SJSA1 (cell line): ENCODE data around the gene CDH23. TPM values are rescaled to one million over a fixed set of nuclear protein-coding genes. Genes with fewer than 3 reads are reported as not detected.

Experiments
- DNase-seq, 2 experiments: peaks; one replicate each; pipeline ENCODE4 v3.0.0-alpha.2; 2015 to 2020; ENCODE audit warnings: low spot score in 2 of 2, low read depth in 1 of 2
- H3K27ac ChIP-seq: fragments of 250-450 bp; sonication (Bioruptor Pico); 2 replicates; pipeline ENCODE4 v1.5.1; 2020; ENCODE audit warnings: mild to moderate bottlenecking, moderate library complexity
- H3K27me3 ChIP-seq: fragments of 250-450 bp; sonication (Bioruptor Pico); replicated peaks from 2 replicates; pipeline ENCODE4 v1.5.1; 2020; ENCODE audit warnings: mild to moderate bottlenecking, moderate library complexity
- H3K36me3 ChIP-seq: fragments of 250-450 bp; sonication (Bioruptor Pico); 2 replicates; pipeline ENCODE4 v1.5.1; 2020; ENCODE audit warnings: mild to moderate bottlenecking
- H3K4me1 ChIP-seq: fragments of 250-450 bp; sonication (Bioruptor Pico); replicated peaks from 2 replicates; pipeline ENCODE4 v1.6.1; 2021; ENCODE audit warnings: mild to moderate bottlenecking
- H3K4me3 ChIP-seq: fragments of 250-450 bp; sonication (Bioruptor Pico); 2 replicates; pipeline ENCODE4 v1.5.1; 2020; ENCODE audit warnings: mild to moderate bottlenecking
- H3K9me3 ChIP-seq: fragments of 250-450 bp; sonication (Bioruptor Pico); replicated peaks from 2 replicates; pipeline ENCODE4 v1.5.1; 2020; ENCODE audit warnings: mild to moderate bottlenecking
- total RNA-seq: library from RNA; depleted of rRNA; stranded (reverse); fragments of >200 nt; shearing (Covaris generic); gene quantifications from 2 replicates; pipeline ENCODE4 v1.2.3, GENCODE V29; 2014

Gene CDH23
- total RNA-seq, 1 experiment from 2014 or later, result 0.37 TPM

DNA sequence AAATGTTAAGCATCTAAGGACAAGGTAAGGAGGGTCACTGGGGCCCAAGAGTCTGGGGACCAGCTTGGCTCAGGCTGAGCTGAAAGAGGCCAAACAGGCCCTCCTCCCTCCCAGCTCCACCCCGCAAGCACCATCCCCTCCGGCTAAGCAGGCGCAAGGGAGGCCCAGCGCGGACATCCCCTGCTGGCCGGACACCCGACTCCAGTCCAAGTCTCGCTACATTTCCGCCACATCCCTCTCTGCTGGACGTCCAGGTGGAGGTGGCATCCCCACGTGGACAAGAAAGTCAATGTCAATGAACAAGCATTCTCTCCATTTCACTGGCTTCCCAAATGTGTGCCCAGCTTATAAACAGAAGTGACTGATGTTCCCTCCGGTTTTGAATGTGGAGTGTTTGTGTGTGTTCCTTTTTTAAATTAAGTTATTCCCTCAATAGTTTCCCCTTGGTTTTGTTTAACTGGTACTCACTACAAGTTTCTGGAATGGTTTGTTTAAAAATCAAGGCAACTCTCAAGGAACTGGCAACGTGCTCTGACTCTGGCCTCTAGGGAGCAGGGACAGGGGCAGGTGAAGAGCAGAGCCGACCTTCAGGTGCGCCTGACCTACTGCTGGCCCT is 418.9 kb downstream of the CDH23 start:
- DNase-seq, result no peak
- H3K27me3 ChIP-seq, result no peaks in the 10 kb centered on the region
- H3K4me1 ChIP-seq, result no peaks in the 10 kb centered on the region
- no peak overlapping the region for H3K27ac ChIP-seq
- H3K9me3 ChIP-seq, result no peaks in the 10 kb centered on the region
- peaks cover 53% of the 10 kb centered on the region for H3K36me3 ChIP-seq
- no peak overlapping the region for H3K4me3 ChIP-seq

DNA sequence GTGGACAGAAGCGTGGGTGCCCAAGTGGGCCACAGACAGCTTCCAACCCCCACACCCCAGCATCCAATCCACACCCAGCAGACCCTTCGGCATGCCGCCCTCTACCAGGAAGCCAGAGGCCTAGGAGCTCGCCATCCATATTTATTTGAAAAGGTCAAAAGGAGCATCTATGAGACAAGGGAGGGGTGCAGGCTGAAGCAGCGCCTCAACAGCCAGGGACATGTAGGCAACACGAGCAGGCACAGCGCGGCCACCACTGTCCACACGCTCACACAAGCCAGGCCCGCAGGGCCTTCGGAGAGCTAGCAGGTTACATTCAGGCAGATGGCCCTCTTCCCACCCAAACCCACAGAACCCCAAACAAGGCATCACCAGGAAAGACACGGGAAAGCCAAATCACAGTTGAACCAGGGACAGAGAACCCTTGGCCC is 419.7 kb downstream of the CDH23 start:
- Histone ChIP-seq H3K4me1 (no peaks in the 10 kb centered on the region), H3K9me3 (no peaks in the 10 kb centered on the region), H3K4me3 (no peak overlapping the region), H3K27ac (no peak overlapping the region), H3K36me3 (peaks cover 61% of the 10 kb centered on the region), H3K27me3 (no peaks in the 10 kb centered on the region)
- DNase-seq, result no peak

GRCh38 chr10:71816936-71817618 is 420.4 kb downstream of the CDH23 start:
- Histone ChIP-seq H3K36me3 (peaks cover 67% of the 10 kb centered on the region), H3K4me1 (no peaks in the 10 kb centered on the region), H3K9me3 (no peaks in the 10 kb centered on the region), H3K27me3 (no peaks in the 10 kb centered on the region), H3K4me3 (no peak overlapping the region), H3K27ac (no peak overlapping the region)
- DNase-seq, result no peak

DNA sequence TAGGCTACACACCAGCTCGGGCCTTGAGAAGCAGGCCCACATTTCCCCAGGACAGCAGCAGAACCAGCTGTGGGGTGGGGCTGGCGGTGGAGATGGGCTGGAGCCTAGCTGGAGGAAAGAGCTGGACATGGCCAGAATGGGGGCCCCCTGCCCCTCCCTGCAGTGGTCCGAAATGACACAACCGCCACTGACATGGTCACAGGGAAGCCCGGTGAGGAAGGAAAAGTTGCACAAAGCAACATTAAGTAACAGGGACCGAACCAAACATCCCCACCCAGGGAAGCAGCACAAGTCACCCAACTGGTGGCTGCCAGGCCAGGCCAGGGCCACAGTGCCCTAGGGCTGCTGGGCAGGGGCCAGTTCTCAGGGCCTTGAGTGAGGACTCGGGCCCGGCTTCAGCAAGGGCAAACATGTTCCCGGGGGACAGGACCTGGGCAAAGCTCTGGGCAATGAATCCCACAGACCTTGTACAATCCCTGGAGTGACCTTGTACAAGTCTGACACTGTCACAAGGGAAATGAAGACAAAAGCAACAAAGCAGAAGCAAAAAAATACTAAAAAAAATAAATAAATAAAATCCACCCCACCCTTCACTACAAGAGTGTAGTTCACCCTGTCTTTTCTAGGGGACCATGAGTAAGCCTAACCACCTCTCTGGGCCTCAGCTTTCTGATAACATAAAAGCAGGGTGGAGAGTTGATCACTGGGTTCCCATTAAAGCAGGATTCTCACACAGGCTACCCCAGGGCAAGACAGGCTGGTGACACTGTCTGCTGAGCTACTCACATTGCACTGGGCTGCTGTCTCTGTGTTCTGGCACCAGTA is 421.3 kb downstream of the CDH23 start:
- no peak for DNase-seq
- H3K4me3 ChIP-seq, result no peak overlapping the region
- H3K27ac ChIP-seq, result no peak overlapping the region
- no peaks in the 10 kb centered on the region for H3K27me3 ChIP-seq
- H3K36me3 ChIP-seq, result peaks cover 75% of the 10 kb centered on the region
- H3K4me1 ChIP-seq, result no peaks in the 10 kb centered on the region
- H3K9me3 ChIP-seq, result no peaks in the 10 kb centered on the region

- no peak overlapping the region for H3K4me3 ChIP-seq
Measured at GRCh38 chr10:71818674-71819260, 422.0 kb downstream of the CDH23 start.

GRCh38 chr10:71819441-71819861 is 422.7 kb downstream of the CDH23 start:
- no peak for DNase-seq
- Histone ChIP-seq H3K4me1 (no peaks in the 10 kb centered on the region), H3K4me3 (no peak overlapping the region), H3K27me3 (no peaks in the 10 kb centered on the region), H3K27ac (no peak overlapping the region), H3K9me3 (no peaks in the 10 kb centered on the region), H3K36me3 (peaks cover 89% of the 10 kb centered on the region)

More at GRCh38 chr10:71818674-71819260, 422.0 kb downstream of the CDH23 start:
- H3K27ac ChIP-seq, result no peak overlapping the region
- H3K27me3 ChIP-seq, result no peaks in the 10 kb centered on the region
- no peaks in the 10 kb centered on the region for H3K4me1 ChIP-seq
- H3K9me3 ChIP-seq, result no peaks in the 10 kb centered on the region
- H3K36me3 ChIP-seq, result peaks cover 82% of the 10 kb centered on the region
- no peak for DNase-seq

DNA sequence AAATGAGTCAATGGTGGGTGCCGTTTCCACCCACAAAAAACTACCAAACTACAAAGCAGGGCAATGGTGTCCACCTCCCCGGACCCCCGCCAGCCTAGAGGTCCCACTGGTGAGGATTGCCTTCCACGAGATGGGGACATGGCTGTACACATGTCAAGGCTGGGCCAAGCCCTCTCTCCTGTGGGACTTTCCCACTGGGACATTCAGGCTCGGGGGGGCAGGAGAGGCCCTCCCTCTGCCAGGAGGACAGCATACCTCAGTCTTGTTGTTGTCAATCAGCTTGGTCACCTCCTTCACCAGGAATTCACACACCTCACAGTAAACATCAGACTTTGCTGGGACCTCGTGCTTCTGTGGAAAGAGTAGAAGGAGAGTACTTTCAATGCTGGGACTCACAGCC is 423.3 kb downstream of the CDH23 start:
- no peak for DNase-seq
- no peaks in the 10 kb centered on the region for H3K27me3 ChIP-seq
- peaks cover 92% of the 10 kb centered on the region for H3K36me3 ChIP-seq
- no peak overlapping the region for H3K27ac ChIP-seq
- no peaks in the 10 kb centered on the region for H3K9me3 ChIP-seq
- no peaks in the 10 kb centered on the region for H3K4me1 ChIP-seq
- H3K4me3 ChIP-seq, result no peak overlapping the region

GRCh38 chr10:71820966-71821365 is 424.2 kb downstream of the CDH23 start:
- Histone ChIP-seq H3K4me3 (no peak overlapping the region), H3K27ac (no peak overlapping the region), H3K4me1 (no peaks in the 10 kb centered on the region), H3K36me3 (peaks cover 96% of the 10 kb centered on the region), H3K27me3 (no peaks in the 10 kb centered on the region), H3K9me3 (no peaks in the 10 kb centered on the region)
- no peak for DNase-seq

GRCh38 chr10:71821909-71822763 is 425.4 kb downstream of the CDH23 start:
- Histone ChIP-seq H3K4me3 (no peak overlapping the region), H3K4me1 (no peaks in the 10 kb centered on the region), H3K9me3 (no peaks in the 10 kb centered on the region), H3K27me3 (no peaks in the 10 kb centered on the region), H3K36me3 (peaks cover 93% of the 10 kb centered on the region), H3K27ac (no peak overlapping the region)
- DNase-seq, result no peak

GRCh38 chr10:71823356-71823755 is 426.6 kb downstream of the CDH23 start:
- Histone ChIP-seq H3K4me3 (no peak overlapping the region), H3K9me3 (no peaks in the 10 kb centered on the region), H3K27ac (no peak overlapping the region), H3K36me3 (peaks cover 93% of the 10 kb centered on the region), H3K4me1 (no peaks in the 10 kb centered on the region), H3K27me3 (no peaks in the 10 kb centered on the region)
- no peak for DNase-seq

GRCh38 chr10:71824333-71824732 is 427.6 kb downstream of the CDH23 start:
- no peak overlapping the region for H3K27ac ChIP-seq
- peaks cover 93% of the 10 kb centered on the region for H3K36me3 ChIP-seq
- DNase-seq, result no peak
- no peaks in the 10 kb centered on the region for H3K4me1 ChIP-seq
- H3K9me3 ChIP-seq, result no peaks in the 10 kb centered on the region
- no peaks in the 10 kb centered on the region for H3K27me3 ChIP-seq
- H3K4me3 ChIP-seq, result no peak overlapping the region

DNA sequence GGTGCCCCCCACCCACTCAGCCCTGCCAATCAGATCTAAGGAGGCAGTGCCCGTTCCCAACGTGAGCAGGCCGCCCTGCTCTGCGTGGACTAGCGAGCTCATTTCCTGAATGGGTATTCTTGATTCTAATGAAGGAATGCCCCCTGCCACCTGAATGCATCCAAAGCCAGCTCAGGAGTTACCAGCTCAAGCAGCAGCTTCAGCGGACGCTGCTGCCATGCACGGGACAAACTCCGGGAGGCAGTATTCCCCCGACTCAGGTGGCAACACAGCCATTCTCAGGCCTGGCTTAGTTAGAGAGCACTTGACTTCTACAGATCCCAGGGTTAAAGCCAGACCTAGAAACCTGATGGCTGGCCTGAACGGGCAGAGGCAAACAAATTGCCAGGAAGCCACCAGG is 428.5 kb downstream of the CDH23 start:
- no peak for DNase-seq
- Histone ChIP-seq H3K4me3 (no peak overlapping the region), H3K27ac (no peak overlapping the region), H3K27me3 (no peaks in the 10 kb centered on the region), H3K9me3 (no peaks in the 10 kb centered on the region), H3K4me1 (no peaks in the 10 kb centered on the region), H3K36me3 (peaks cover 93% of the 10 kb centered on the region)

- Histone ChIP-seq H3K4me1 (0 out of 2 replicates have a peak, but pooled peaks cover 4% of the 10 kb centered on the region), H3K36me3 (peaks cover 92% of the 10 kb centered on the region), H3K4me3 (no peak overlapping the region), H3K27ac (no peak overlapping the region), H3K9me3 (no peaks in the 10 kb centered on the region), H3K27me3 (no peaks in the 10 kb centered on the region)
- DNase-seq, result no peak
Measured at GRCh38 chr10:71827852-71828251, 431.1 kb downstream of the CDH23 start.
